ENCODE results near the gene PXMP4. TPM values are rescaled to one million over a fixed set of nuclear protein-coding genes. Genes with fewer than 3 reads are reported as not detected.

PXMP4 gene
- total RNA-seq, 1 donor from 2014 or later = 2.4 TPM

GRCh38 chr20:33693741-33694638 lies 26.1 kb downstream of the PXMP4 start:
- no peak for TF ChIP-seq CTCF (IDR thresholded peaks at IDR 0.05; ENCODE audit: insufficient read depth, low read length, severe bottlenecking)
- no peak for FAIRE-seq

GRCh38 chr20:33693289-33693688 lies 26.8 kb downstream of the PXMP4 start:
- TF ChIP-seq CTCF (IDR thresholded peaks at IDR 0.05; ENCODE audit: insufficient read depth, low read length, severe bottlenecking) = no peak
- FAIRE-seq (no peak), DNase-seq (ENCODE audit: low read depth) (no peak)
- Histone ChIP-seq H3K27me3 (ENCODE audit: control insufficient read depth, insufficient read depth, low read length) (no peaks in the 10 kb centered on the region), H3K4me3 (ENCODE audit: low read depth, low read length) (no peak overlapping the region), H3K36me3 (ENCODE audit: control insufficient read depth, insufficient read depth, low read length) (no peaks in the 10 kb centered on the region)

More at GRCh38 chr20:33693741-33694638, 26.1 kb downstream of the PXMP4 start:
- Histone ChIP-seq H3K4me3 (ENCODE audit: low read depth, low read length) (no peak overlapping the region), H3K27me3 (ENCODE audit: control insufficient read depth, insufficient read depth, low read length) (no peaks in the 10 kb centered on the region), H3K36me3 (ENCODE audit: control insufficient read depth, insufficient read depth, low read length) (no peaks in the 10 kb centered on the region)
- DNase-seq (ENCODE audit: low read depth) = no peak

GRCh38 chr20:33689973-33690372 lies 30.1 kb downstream of the PXMP4 start:
- no peak for TF ChIP-seq CTCF (IDR thresholded peaks at IDR 0.05; ENCODE audit: insufficient read depth, low read length, severe bottlenecking)
- Histone ChIP-seq H3K4me3 (ENCODE audit: low read depth, low read length) (no peak overlapping the region), H3K27me3 (ENCODE audit: control insufficient read depth, insufficient read depth, low read length) (no peaks in the 10 kb centered on the region), H3K36me3 (ENCODE audit: control insufficient read depth, insufficient read depth, low read length) (no peaks in the 10 kb centered on the region)
- FAIRE-seq (no peak), DNase-seq (ENCODE audit: low read depth) (no peak)

GRCh38 chr20:33689493-33689892 lies 30.6 kb downstream of the PXMP4 start:
- no peak for TF ChIP-seq CTCF (IDR thresholded peaks at IDR 0.05; ENCODE audit: insufficient read depth, low read length, severe bottlenecking)
- H3K27me3 ChIP-seq (ENCODE audit: control insufficient read depth, insufficient read depth, low read length) = no peaks in the 10 kb centered on the region
- H3K36me3 ChIP-seq (ENCODE audit: control insufficient read depth, insufficient read depth, low read length) = no peaks in the 10 kb centered on the region
- H3K4me3 ChIP-seq (ENCODE audit: low read depth, low read length) = no peak overlapping the region
- DNase-seq (ENCODE audit: low read depth) (no peak), FAIRE-seq (no peak)

GRCh38 chr20:33688938-33689424 lies 31.1 kb downstream of the PXMP4 start:
- no peaks in the 10 kb centered on the region for H3K27me3 ChIP-seq (ENCODE audit: control insufficient read depth, insufficient read depth, low read length)
- no peaks in the 10 kb centered on the region for H3K36me3 ChIP-seq (ENCODE audit: control insufficient read depth, insufficient read depth, low read length)
- no peak overlapping the region for H3K4me3 ChIP-seq (ENCODE audit: low read depth, low read length)
- TF ChIP-seq CTCF (IDR thresholded peaks at IDR 0.05; ENCODE audit: insufficient read depth, low read length, severe bottlenecking) = no peak
- DNase-seq (ENCODE audit: low read depth) = no peak
- no peak for FAIRE-seq

Data from bronchial epithelial cell (primary cell).